ENCODE data around the gene ANXA3. TPM values are rescaled to one million over a fixed set of nuclear protein-coding genes. Genes with fewer than 3 reads are reported as not detected.

The ANXA3 gene
- total RNA-seq, 1 donor from 2014 or later, result 1.0 TPM

GRCh38 chr4:78627046-78627965 lies 75.7 kb downstream of the ANXA3 start:
- Mint-ChIP-seq H3K27ac (ENCODE audit: unreplicated experiment) (no peak overlapping the region), H3K9me3 (ENCODE audit: unreplicated experiment) (no peaks in the 10 kb centered on the region), H3K27me3 (ENCODE audit: unreplicated experiment) (no peaks in the 10 kb centered on the region), H3K4me1 (ENCODE audit: unreplicated experiment) (peaks cover 4% of the 10 kb centered on the region), H3K36me3 (ENCODE audit: unreplicated experiment) (no peaks in the 10 kb centered on the region), H3K4me3 (ENCODE audit: unreplicated experiment) (no peak overlapping the region)
- no peak for DNase-seq (ENCODE audit: extremely low spot score, unreplicated experiment)
- no peak for TF ChIP-seq CTCF (IDR thresholded peaks at IDR 0.05)

DNA sequence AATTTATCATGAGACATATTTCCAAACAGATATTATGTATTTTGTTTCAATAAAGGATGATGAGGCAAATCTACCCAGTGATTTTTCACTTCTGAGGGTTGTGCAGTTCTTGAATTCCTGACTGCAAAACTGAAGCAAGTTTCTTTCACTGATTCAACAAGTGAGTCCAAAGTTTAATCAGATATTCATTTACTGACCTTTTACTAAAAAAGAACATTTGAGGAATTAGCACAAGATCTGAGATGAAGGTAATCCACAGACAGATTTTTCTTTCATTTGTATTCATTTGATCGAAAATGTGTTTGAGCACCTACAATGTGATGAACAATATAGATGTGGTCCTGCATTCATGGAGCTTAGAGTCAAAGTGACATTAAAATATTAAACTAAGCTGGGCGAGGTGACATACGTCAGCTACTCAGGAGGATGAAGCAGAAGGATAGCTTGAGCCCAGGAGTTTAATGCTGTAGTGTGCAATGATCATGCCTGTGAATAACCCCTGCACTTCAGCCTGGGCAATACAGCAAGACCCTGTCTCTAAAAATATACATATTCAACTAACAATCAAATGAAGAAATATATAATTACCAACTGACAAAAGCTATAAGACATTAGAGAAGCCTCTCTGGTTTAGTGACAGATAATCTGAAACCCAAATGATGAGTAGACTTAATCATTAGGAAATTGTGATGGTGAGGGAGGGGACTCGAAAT lies 76.6 kb downstream of the ANXA3 start:
- no peak overlapping the region for H3K27ac Mint-ChIP-seq (ENCODE audit: unreplicated experiment)
- no peak for TF ChIP-seq CTCF (IDR thresholded peaks at IDR 0.05)
- no peaks in the 10 kb centered on the region for H3K9me3 Mint-ChIP-seq (ENCODE audit: unreplicated experiment)
- no peak overlapping the region for H3K4me3 Mint-ChIP-seq (ENCODE audit: unreplicated experiment)
- no peaks in the 10 kb centered on the region for H3K27me3 Mint-ChIP-seq (ENCODE audit: unreplicated experiment)
- DNase-seq (ENCODE audit: extremely low spot score, unreplicated experiment), result no peak
- H3K36me3 Mint-ChIP-seq (ENCODE audit: unreplicated experiment), result no peaks in the 10 kb centered on the region
- H3K4me1 Mint-ChIP-seq (ENCODE audit: unreplicated experiment), result no peaks in the 10 kb centered on the region

DNA sequence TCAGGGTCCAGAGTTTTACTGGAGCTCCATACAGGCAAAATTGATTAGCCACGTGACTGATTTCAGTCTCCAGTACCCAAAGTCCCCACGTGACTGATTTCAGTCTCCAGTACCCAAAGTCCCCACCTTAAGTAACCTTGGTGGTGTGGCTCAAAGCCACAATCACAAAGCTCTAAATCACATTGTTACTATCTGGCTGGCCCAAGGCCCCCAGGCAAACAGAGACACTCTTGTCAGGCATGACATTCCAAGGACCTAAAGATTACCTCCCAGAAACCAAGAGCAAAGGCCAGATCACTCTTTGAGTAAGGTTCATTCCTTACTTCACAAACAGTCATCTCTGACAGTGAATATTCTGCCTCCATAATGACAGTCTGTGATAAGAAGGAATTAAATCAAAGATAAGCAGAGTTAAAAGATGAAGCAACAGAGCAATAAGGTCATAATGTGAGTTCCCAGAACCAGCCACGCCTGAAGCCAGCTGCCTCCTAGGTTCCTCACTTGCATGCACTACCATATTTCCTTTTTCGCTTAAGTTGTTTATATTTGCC lies 78.5 kb downstream of the ANXA3 start:
- DNase-seq (ENCODE audit: extremely low spot score, unreplicated experiment), result no peak

GRCh38 chr4:78630615-78631014 lies 79.0 kb downstream of the ANXA3 start:
- no peak for DNase-seq (ENCODE audit: extremely low spot score, unreplicated experiment)
- H3K4me3 Mint-ChIP-seq (ENCODE audit: unreplicated experiment), result no peak overlapping the region
- no peaks in the 10 kb centered on the region for H3K27me3 Mint-ChIP-seq (ENCODE audit: unreplicated experiment)
- H3K36me3 Mint-ChIP-seq (ENCODE audit: unreplicated experiment), result no peaks in the 10 kb centered on the region
- no peaks in the 10 kb centered on the region for H3K4me1 Mint-ChIP-seq (ENCODE audit: unreplicated experiment)
- peaks cover 6% of the 10 kb centered on the region for H3K9me3 Mint-ChIP-seq (ENCODE audit: unreplicated experiment)
- no peak for TF ChIP-seq CTCF (IDR thresholded peaks at IDR 0.05)
- H3K27ac Mint-ChIP-seq (ENCODE audit: unreplicated experiment), result no peak overlapping the region

More for the DNA sequence above, 78.5 kb downstream of the ANXA3 start:
- H3K4me3 Mint-ChIP-seq (ENCODE audit: unreplicated experiment), result no peak overlapping the region
- H3K9me3 Mint-ChIP-seq (ENCODE audit: unreplicated experiment), result peaks cover 4% of the 10 kb centered on the region
- H3K36me3 Mint-ChIP-seq (ENCODE audit: unreplicated experiment), result no peaks in the 10 kb centered on the region
- no peaks in the 10 kb centered on the region for H3K27me3 Mint-ChIP-seq (ENCODE audit: unreplicated experiment)
- H3K4me1 Mint-ChIP-seq (ENCODE audit: unreplicated experiment), result no peaks in the 10 kb centered on the region
- no peak for TF ChIP-seq CTCF (IDR thresholded peaks at IDR 0.05)
- no peak overlapping the region for H3K27ac Mint-ChIP-seq (ENCODE audit: unreplicated experiment)

All from osteocyte (in vitro differentiated cells).